ENCODE data around the gene ZNRF3.

- TF ChIP-seq EZH2 (IDR thresholded peaks at IDR 0.05; ENCODE audit: borderline replicate concordance, insufficient read depth, low read length, poor library complexity, severe bottlenecking) (no peak), MXI1 (conservative IDR thresholded peaks at IDR 0.05; ENCODE audit: poor library complexity, severe bottlenecking) (no peak), CTCF (IDR thresholded peaks at IDR 0.05; ENCODE audit: poor library complexity, severe bottlenecking) (no peak), TAF1 (IDR thresholded peaks at IDR 0.05; ENCODE audit: low read depth) (no peak), RAD21 (conservative IDR thresholded peaks at IDR 0.05) (no peak), SMC3 (conservative IDR thresholded peaks at IDR 0.05; ENCODE audit: poor library complexity) (no peak), POLR2AphosphoS5 (IDR thresholded peaks at IDR 0.05) (no peak), EP300 (conservative IDR thresholded peaks at IDR 0.05; ENCODE audit: poor library complexity, severe bottlenecking) (no peak)
These were observed 14.9 kb downstream of the ZNRF3 start for GRCh38 chr22:28898233-28898629.
